Thoracic aorta (tissue), 2 donors: ENCODE data around the gene CFAP100. TPM values are rescaled to one million over a fixed set of nuclear protein-coding genes. Genes with fewer than 3 reads are reported as not detected.

Experiments
- ATAC-seq: fragments of 150-250 bp; one replicate; pipeline ENCODE4 v1.8.0; 2017; ENCODE audit warnings: low read depth; ENCODE audit not compliant: insufficient number of reproducible peaks, low FRiP score
- DNase-seq: peaks from one replicate; pipeline ENCODE4 v3.0.0-alpha.2; 2020; ENCODE audit warnings: low spot score
- H3K27ac ChIP-seq, 2 donors: fragments of 200-600 bp; sonication (generic); 1 replicate in 1 of 2; 2 replicates in 1 of 2; pipeline ENCODE4 v1.5.1; 2016; ENCODE audit warnings: mild to moderate bottlenecking in 2 of 2, moderate library complexity in 2 of 2
- H3K27me3 ChIP-seq: fragments of 200-600 bp; sonication (generic); replicated peaks from 2 replicates; pipeline ENCODE4 v1.6.0; 2016; ENCODE audit warnings: mild to moderate bottlenecking; ENCODE audit not compliant: insufficient read depth
- H3K36me3 ChIP-seq: fragments of 200-600 bp; sonication (generic); one replicate; pipeline ENCODE4 v1.5.1; 2016
- H3K4me1 ChIP-seq, 2 donors: fragments of 200-600 bp; sonication (generic); 1 replicate in 1 of 2; 2 replicates in 1 of 2; pipeline versions ENCODE4 v1.5.1 to v1.6.0; 2016; ENCODE audit warnings: low read depth in 2 of 2, mild to moderate bottlenecking in 1 of 2; ENCODE audit not compliant: control insufficient read depth in 1 of 2
- H3K4me3 ChIP-seq: fragments of 200-600 bp; sonication (generic); 2 replicates; pipeline ENCODE4 v1.5.1; 2016; ENCODE audit warnings: mild to moderate bottlenecking
- H3K9me3 ChIP-seq: fragments of 200-600 bp; sonication (generic); 2 replicates; pipeline ENCODE4 v1.5.1; 2016
- CTCF ChIP-seq: fragments of 200-600 bp; sonication (generic); IDR thresholded peaks from one replicate; pipeline ENCODE4 v1.5.1; 2019; ENCODE audit warnings: antibody characterized with exemption
- total RNA-seq, 2 donors: library from RNA; depleted of rRNA; stranded (reverse); fragments of >200 nt; gene quantifications; one replicate each; pipeline versions ENCODE4 v1.1.0 to v1.2.3, GENCODE V29; 2016

The CFAP100 gene
- total RNA-seq, 2 donors from 2014 or later = not detected

- no peak overlapping the region for H3K4me3 ChIP-seq
- no peak overlapping the region for H3K27ac ChIP-seq
- H3K27me3 ChIP-seq = no peaks in the 10 kb centered on the region
- H3K36me3 ChIP-seq = no peaks in the 10 kb centered on the region
- ATAC-seq (no peak), DNase-seq (no peak)
- H3K9me3 ChIP-seq = no peaks in the 10 kb centered on the region
- no peak for TF ChIP-seq CTCF
- peaks cover 0 to 11% of the 10 kb centered on the region in 2 donors for H3K4me1 ChIP-seq
Observed at GRCh38 chr3:126481808-126482502, 87.2 kb downstream of the CFAP100 start.

GRCh38 chr3:126482503-126483255 is 88.0 kb downstream of the CFAP100 start:
- no peaks in the 10 kb centered on the region for H3K27me3 ChIP-seq
- H3K4me3 ChIP-seq = no peak overlapping the region
- H3K4me1 ChIP-seq = peaks cover 4 to 18% of the 10 kb centered on the region in 2 donors
- H3K36me3 ChIP-seq = no peaks in the 10 kb centered on the region
- no peaks in the 10 kb centered on the region for H3K9me3 ChIP-seq
- ATAC-seq = no peak
- DNase-seq = no peak
- H3K27ac ChIP-seq = no peak overlapping the region
- no peak for TF ChIP-seq CTCF

GRCh38 chr3:126483321-126483761 is 88.6 kb downstream of the CFAP100 start:
- H3K9me3 ChIP-seq = no peaks in the 10 kb centered on the region
- no peak for TF ChIP-seq CTCF
- DNase-seq (no peak), ATAC-seq (no peak)
- H3K4me3 ChIP-seq = no peak overlapping the region
- no peak overlapping the region for H3K27ac ChIP-seq
- H3K36me3 ChIP-seq = no peaks in the 10 kb centered on the region
- H3K27me3 ChIP-seq = no peaks in the 10 kb centered on the region
- H3K4me1 ChIP-seq = peaks cover 4 to 20% of the 10 kb centered on the region in 2 donors

GRCh38 chr3:126484148-126484547 is 89.4 kb downstream of the CFAP100 start:
- no peaks in the 10 kb centered on the region for H3K9me3 ChIP-seq
- no peak for TF ChIP-seq CTCF
- no peak overlapping the region for H3K27ac ChIP-seq
- ATAC-seq = no peak
- H3K4me3 ChIP-seq = no peak overlapping the region
- peaks cover 4 to 20% of the 10 kb centered on the region in 2 donors for H3K4me1 ChIP-seq
- no peak for DNase-seq
- H3K27me3 ChIP-seq = no peaks in the 10 kb centered on the region
- no peaks in the 10 kb centered on the region for H3K36me3 ChIP-seq

GRCh38 chr3:126484662-126485061 is 90.0 kb downstream of the CFAP100 start:
- Histone ChIP-seq H3K27ac (no peak overlapping the region), H3K27me3 (no peaks in the 10 kb centered on the region), H3K4me3 (no peak overlapping the region), H3K36me3 (no peaks in the 10 kb centered on the region), H3K4me1 (peaks cover 4 to 20% of the 10 kb centered on the region in 2 donors), H3K9me3 (no peaks in the 10 kb centered on the region)
- DNase-seq (no peak), ATAC-seq (no peak)
- no peak for TF ChIP-seq CTCF
